Stimulated activated naive CD4-positive, alpha-beta T cell (primary cell): Measurements from ENCODE around the gene CEACAM16.
"Not testable (repeated sequence)": the region's sequence is repeated elsewhere in the genome, so short reads cannot be mapped to it uniquely, and the experiment has no call there.

Experiments used
- DNase-seq, 6 experiments: peaks; one replicate each; lab custom pipeline; 2025; lab: John Stamatoyannopoulos, UW

Gene CEACAM16

GRCh38 chr19:44698492-44699201 lies at the start of gene CEACAM16:
CEACAM16 (plus strand) TSS chr19:44699151; CDS start chr19:44701457, 2,306 bp downstream.
- DNase-seq, result no peak

GRCh38 chr19:44649578-44650145 lies 49.3 kb upstream of the CEACAM16 start:
- DNase-seq, result no peak

- DNase-seq, result no peak
Observed at GRCh38 chr19:44653343-44653742, 45.6 kb upstream of the CEACAM16 start.

GRCh38 chr19:44653977-44654774 lies 44.8 kb upstream of the CEACAM16 start:
- DNase-seq, result peak; percentile 39 to 63 (median 46)

- DNase-seq, result peak; percentile 14 to 62 (median 52)
Observed at GRCh38 chr19:44657211-44657921, 41.6 kb upstream of the CEACAM16 start.

- DNase-seq, result no peak
Observed at GRCh38 chr19:44658069-44658733, 40.8 kb upstream of the CEACAM16 start.

- no peak for DNase-seq
Observed at GRCh38 chr19:44660081-44660480, 38.9 kb upstream of the CEACAM16 start.

- DNase-seq, result no peak
Observed at GRCh38 chr19:44661205-44661604, 37.7 kb upstream of the CEACAM16 start.

GRCh38 chr19:44661904-44662303 lies 37.0 kb upstream of the CEACAM16 start:
- DNase-seq, result no peak

GRCh38 chr19:44662691-44663385 lies 36.1 kb upstream of the CEACAM16 start:
- DNase-seq, result no peak

GRCh38 chr19:44663996-44664395 lies 35.0 kb upstream of the CEACAM16 start:
- DNase-seq, result no peak

GRCh38 chr19:44664976-44665375 lies 34.0 kb upstream of the CEACAM16 start:
- DNase-seq, result no peak

GRCh38 chr19:44666852-44667556 lies 31.9 kb upstream of the CEACAM16 start:
- no peak for DNase-seq

- no peak for DNase-seq
Observed at GRCh38 chr19:44668985-44669764, 29.8 kb upstream of the CEACAM16 start.

- not testable (repeated sequence) for DNase-seq
Observed at GRCh38 chr19:44670027-44670426, 28.9 kb upstream of the CEACAM16 start.

GRCh38 chr19:44671400-44671799 lies 27.6 kb upstream of the CEACAM16 start, which contains the start of gene CEACAM19:
CEACAM19 (plus strand) TSS chr19:44671482; CDS start chr19:44671932, 450 bp downstream.
- DNase-seq, result no peak

GRCh38 chr19:44672226-44672625 lies 26.7 kb upstream of the CEACAM16 start:
- no peak for DNase-seq

GRCh38 chr19:44673510-44673909 lies 25.4 kb upstream of the CEACAM16 start:
- no peak for DNase-seq

GRCh38 chr19:44675521-44675920 lies 23.4 kb upstream of the CEACAM16 start:
- no peak for DNase-seq
